ENCODE data around the gene LTO1.

The LTO1 gene

DNA sequence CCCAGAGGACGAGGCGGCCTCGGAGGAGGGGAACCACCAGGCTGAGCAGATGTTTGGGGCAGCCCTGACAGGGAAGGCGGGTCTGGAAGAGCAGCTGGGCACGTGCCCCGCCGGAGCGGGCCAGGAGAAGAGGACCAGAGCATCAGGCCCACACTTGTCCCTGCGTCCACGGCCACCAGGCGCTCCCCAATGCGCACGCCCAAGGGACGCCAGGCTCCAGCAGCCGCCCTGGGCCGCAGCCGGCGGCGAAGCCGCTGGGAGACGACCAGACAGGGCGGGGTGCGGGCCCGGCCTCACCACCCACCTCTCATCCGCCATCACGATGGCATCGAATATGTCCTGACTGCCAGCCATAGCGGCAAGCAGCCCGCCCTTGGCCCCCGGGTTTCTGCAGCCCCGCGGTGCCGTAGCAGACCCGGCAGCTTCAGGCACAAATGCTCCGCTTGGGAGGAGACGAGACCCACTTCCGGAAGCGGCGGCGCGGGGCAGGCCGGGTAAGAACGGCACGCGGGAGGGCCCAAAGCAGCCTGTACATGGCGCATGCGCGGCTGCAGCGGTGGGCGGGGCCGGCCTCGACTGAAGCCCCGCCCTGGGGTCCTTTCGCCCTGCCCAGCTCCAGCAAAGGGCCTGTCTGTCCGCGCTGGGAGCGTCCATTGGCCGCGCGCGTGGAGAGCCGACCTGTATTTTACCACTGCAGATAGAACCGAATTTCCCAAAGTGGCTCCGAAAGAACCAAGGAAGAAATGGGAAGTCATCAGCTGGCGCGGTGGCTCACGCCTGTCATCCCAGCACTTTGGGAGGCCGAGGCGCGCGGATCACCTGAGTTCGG is at the start of gene LTO1:
TSS of gene LTO1 (minus strand) at position 468 of the 829 bp plus-strand sequence. CDS start at position 354, 114 bp downstream.
- DNase-seq (ENCODE audit: low spot score) = peak; percentile 98

- DNase-seq (ENCODE audit: low spot score) = no peak
These were observed 46.6 kb upstream of the LTO1 start for GRCh38 chr11:69721745-69722144.

- no peak for DNase-seq (ENCODE audit: low spot score)
These were observed 46.0 kb upstream of the LTO1 start for GRCh38 chr11:69721106-69721505.

GRCh38 chr11:69718912-69719311 is 43.8 kb upstream of the LTO1 start:
- DNase-seq (ENCODE audit: low spot score) = no peak

DNA sequence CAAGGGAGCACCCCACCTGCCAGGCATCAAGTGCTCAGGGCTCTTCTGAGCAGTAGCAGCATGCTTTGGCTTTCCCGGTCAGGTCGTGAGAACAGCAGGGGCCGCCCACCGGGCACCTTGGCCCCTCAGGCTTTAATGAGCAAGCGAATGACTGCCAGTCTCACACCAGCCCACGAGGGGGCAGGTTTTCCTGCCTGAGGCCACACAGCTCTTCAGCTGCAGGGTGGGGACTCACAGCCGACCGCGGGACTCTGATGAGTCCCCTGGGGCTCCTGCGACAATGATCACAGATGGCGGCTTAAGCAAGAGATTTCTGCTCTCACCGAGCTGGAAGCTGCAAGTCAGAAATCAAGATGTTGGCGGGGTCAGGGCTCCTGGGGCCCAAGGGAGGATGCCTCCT is 43.0 kb upstream of the LTO1 start:
- peak; percentile 18 for DNase-seq (ENCODE audit: low spot score)

DNA sequence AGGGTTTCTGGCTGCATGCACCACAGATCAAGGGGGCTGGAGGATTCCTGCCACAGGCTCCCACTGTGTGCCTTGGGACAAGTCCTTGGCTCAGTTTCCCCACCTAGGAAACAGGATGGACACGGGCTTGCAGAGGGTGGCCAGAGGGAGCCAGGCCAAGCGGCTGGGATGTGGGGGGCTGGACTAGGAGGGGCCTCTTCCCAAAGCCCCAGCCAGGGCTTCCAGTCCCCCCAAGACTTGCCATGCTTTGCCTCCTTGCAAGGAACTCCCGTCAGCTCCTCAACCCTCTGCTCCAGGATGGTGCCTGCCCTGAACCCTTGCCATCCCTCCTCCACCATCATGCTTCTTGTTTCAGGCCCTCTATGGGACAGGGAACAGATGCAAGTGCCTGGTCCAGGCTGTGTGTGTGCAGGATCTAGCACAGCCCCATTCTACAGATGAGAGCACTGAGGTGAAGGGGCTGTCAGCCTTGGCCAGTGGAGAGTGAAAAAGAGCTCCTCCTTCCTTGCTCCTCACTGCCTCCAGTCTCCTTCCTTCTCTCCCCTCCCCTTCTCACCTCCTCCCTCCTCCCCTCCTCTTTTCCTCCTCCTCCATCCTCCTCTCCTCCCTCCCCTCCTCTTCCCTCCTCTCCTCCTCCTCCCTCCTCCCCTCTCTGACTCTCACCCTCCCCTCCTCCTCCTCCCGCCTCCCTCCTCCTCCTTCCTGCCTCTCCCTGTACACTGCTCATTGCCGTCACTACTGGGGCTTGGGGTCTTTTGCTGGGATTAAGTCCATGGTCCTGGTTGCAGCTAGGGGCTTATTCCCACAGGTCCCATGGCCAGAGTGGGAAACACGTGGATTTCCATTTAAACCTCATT is 42.0 kb upstream of the LTO1 start:
- DNase-seq (ENCODE audit: low spot score) = no peak

DNA sequence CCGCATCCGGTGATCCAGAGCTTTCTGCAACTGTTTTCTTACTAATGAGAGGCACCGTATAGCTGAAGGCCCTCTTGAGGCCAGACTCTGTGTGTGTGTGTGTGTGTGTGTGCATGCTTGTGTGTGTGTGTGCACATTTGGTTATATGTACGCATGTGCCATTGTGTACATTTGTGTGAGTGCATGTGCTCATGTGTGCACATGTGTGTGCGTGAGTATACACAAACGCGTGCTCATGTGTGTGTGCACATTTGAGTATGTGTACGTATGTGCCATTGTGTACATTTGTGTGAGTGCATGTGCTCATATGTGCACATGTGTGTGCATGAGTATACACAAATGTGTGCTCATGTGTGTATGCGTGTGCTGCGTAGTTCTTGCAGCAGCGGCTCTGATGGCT is 40.9 kb upstream of the LTO1 start:
- DNase-seq (ENCODE audit: low spot score) = no peak

- no peak for DNase-seq (ENCODE audit: low spot score)
These were observed 40.3 kb upstream of the LTO1 start for GRCh38 chr11:69715446-69715845.

- DNase-seq (ENCODE audit: low spot score) = no peak
These were observed 37.0 kb upstream of the LTO1 start for GRCh38 chr11:69711822-69712801.

DNA sequence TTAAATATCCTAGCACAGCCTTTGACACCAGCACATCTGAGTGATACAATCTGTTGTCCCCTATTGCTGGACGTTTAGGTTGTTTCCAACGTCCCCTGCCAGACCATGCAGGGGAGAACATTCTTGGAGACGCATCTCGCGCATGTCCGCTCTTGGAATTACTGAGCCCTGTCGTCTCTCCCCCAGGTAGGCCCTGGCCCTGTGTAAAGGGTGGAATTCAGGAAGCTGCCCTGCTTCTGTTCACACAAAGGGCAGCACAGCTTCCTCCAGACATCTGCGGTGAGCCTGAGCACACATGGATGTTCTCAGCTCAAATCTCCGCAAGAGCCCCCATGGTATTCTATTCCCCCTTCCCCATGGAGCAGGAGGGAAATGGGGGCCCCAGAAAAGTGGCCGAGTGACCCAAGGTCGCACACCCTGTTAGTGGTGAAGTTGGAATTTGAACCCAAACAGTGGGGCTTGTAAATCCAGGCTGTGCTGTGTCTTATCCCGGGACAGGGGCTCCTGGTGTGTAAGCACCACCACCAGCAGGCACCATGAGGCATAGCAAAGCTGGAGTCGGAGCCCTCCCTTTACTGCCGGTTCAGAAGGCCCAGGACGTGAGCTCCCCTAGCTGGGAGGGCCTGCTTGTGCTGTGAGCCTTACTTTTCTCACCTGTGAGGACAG is 33.7 kb upstream of the LTO1 start:
- no peak for DNase-seq (ENCODE audit: low spot score)

GRCh38 chr11:69707176-69707575 is 32.0 kb upstream of the LTO1 start:
- no peak for DNase-seq (ENCODE audit: low spot score)

DNA sequence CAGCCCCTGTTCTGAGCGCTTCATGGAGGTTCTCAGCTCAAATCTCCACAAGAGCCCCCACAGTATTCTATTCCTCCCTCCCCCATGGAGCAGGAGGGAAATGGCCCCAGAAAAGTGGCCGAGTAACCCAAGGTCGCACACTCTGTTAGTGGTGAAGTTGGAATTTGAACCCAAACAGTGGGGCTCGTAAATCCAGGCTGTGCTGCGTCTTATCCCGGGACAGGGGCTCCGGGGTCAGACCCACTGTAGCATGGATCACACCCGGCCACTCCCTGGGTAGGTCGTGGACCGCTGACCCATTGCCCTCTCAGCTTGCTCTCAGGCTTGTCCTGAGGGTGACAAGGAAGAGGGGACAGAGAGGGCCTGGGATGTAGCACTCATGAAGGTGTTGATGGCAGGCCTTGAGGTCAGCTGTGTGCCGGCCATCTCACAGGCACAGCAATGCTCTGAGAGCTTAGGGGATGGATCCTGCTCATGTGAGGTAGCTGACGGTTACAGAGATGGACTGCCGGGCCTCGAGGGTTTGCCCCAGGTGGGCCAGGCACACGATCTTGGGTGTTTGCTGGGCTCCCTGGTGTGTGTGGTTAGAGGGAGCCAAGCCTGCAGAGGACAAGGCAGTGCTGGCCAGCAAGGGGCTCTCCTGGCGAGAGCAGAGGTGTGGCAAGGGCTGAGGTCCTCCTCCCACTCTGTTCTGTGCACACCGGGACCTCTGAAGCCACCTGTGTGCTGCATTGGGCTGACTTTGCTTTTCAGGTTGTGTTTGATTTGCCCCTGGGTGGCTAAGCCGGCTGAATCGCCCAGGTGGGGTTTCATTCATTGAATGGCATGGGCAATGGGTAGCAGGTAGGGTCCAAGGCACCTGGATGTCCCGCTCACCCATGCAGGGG is 31.0 kb upstream of the LTO1 start:
- DNase-seq (ENCODE audit: low spot score) = no peak

DNA sequence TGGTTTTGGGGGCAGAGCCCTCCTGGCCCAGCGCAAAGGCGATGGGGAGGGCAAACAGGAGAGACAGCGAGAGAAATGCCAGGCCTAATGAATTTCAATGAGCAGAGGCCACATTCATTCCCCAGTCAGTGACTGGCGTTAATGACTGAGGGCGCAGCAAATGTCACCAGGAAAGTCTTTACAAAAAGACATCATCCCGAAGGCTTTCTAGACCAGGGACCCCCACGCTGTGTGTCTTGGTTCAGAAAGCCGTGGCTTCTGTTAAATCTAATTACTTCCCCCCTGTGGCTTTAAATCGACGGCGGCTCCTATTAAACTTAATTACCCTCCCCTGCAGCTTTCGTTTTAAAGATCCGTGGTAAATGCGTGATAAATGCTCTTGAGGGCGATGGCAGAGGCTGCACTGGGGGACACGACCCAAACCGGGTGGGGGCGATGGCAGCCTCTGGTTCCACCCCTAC is 30.2 kb upstream of the LTO1 start:
- no peak for DNase-seq (ENCODE audit: low spot score)

GRCh38 chr11:69704508-69705253 is 29.5 kb upstream of the LTO1 start:
- no peak for DNase-seq (ENCODE audit: low spot score)

- no peak for DNase-seq (ENCODE audit: low spot score)
These were observed 28.8 kb upstream of the LTO1 start, which contains the start of gene FGF19 for GRCh38 chr11:69703768-69704507. Gene FGF19, minus strand, starts transcription at chr11:69704022. Its CDS starts 146 bp downstream, at chr11:69703876.

- no peak for DNase-seq (ENCODE audit: low spot score)
These were observed 28.3 kb upstream of the LTO1 start for GRCh38 chr11:69703453-69703767.

GRCh38 chr11:69702769-69703452 is 27.8 kb upstream of the LTO1 start:
- no peak for DNase-seq (ENCODE audit: low spot score)

GRCh38 chr11:69702239-69702691 is 27.1 kb upstream of the LTO1 start:
- DNase-seq (ENCODE audit: low spot score) = no peak

All from LoVo (cell line).